Endothelial cell of umbilical vein (primary cell): ENCODE results near the gene NT5DC4.

Experiments
- CTCF ChIP-seq, 2 donors: IDR thresholded peaks; 1 replicate in 1 of 2; 2 replicates in 1 of 2; pipeline ENCODE4 v1.5.1; 2011; ENCODE audit warnings: low read length in 2 of 2, mild to moderate bottlenecking in 2 of 2, moderate library complexity in 2 of 2, control low read depth in 1 of 2, inconsistent platforms in 1 of 2, low read depth in 1 of 2; ENCODE audit not compliant: insufficient read depth in 1 of 2; ENCODE audit errors: extremely low read depth in 1 of 2
- EZH2 ChIP-seq: IDR thresholded peaks from 2 replicates; pipeline ENCODE4 v1.6.1; 2012; ENCODE audit warnings: borderline replicate concordance, low read depth, mild to moderate bottlenecking, moderate library complexity, low read length, inconsistent platforms; ENCODE audit not compliant: severe bottlenecking
- FOS ChIP-seq: IDR thresholded peaks from 2 replicates; pipeline ENCODE4 v1.6.1; 2011; ENCODE audit warnings: mild to moderate bottlenecking, low read length, moderate library complexity, borderline replicate concordance; ENCODE audit not compliant: insufficient read depth
- GATA2 ChIP-seq: IDR thresholded peaks from 2 replicates; pipeline ENCODE4 v1.7.0; 2011; ENCODE audit warnings: low read depth, mild to moderate bottlenecking, moderate library complexity, mixed read lengths, low read length; ENCODE audit not compliant: insufficient read length, insufficient read depth
- JUN ChIP-seq: IDR thresholded peaks from 2 replicates; pipeline ENCODE4 v1.6.1; 2011; ENCODE audit warnings: borderline replicate concordance, low read depth; ENCODE audit not compliant: insufficient read length, insufficient read depth
- MAX ChIP-seq: IDR thresholded peaks from 2 replicates; pipeline ENCODE4 v1.6.1; 2011; ENCODE audit not compliant: insufficient read depth, insufficient read length
- MYC ChIP-seq: IDR thresholded peaks from one replicate; pipeline ENCODE4 v1.6.1; 2011; ENCODE audit warnings: mild to moderate bottlenecking, low read depth, low read length
- POLR2A ChIP-seq: IDR thresholded peaks from 2 replicates; pipeline ENCODE4 v1.6.1; 2012; ENCODE audit warnings: low read depth, mild to moderate bottlenecking, control low read depth, low read length
- POLR2AphosphoS5 ChIP-seq: IDR thresholded peaks from 2 replicates; pipeline ENCODE4 v1.6.1; 2012; ENCODE audit warnings: low read depth, mild to moderate bottlenecking, control low read depth, low read length, moderate library complexity; ENCODE audit not compliant: insufficient read depth

GRCh38 chr2:112691881-112692281 is 28.9 kb upstream of the NT5DC4 start:
- TF ChIP-seq EZH2 (no peak), CTCF (IDR thresholded peaks at IDR 0.05; ENCODE audit: extremely low read depth in 1 of 2, insufficient read depth in 1 of 2, low read depth in 1 of 2, low read length in 2 of 2) (no peak), POLR2A (no peak), POLR2AphosphoS5 (no peak), MYC (no peak), MAX (no peak), FOS (no peak), JUN (no peak), GATA2 (no peak)
